Stimulated activated CD8-positive, alpha-beta memory T cell treated with anti-CD3 and anti-CD28 coated beads, Interleukin-12 subunit alpha, Interleukin-12 subunit beta, amount 100 ng/mL, for 24 hours (primary cell): ENCODE results near the gene GRAMD2A.

Experiments
- DNase-seq: peaks from one replicate; pipeline ENCODE4 v3.0.0-alpha.2; 2020; ENCODE audit errors: extremely low read depth

The GRAMD2A gene

GRCh38 chr15:72197460-72198355, at the start of gene GRAMD2A:
TSS of gene GRAMD2A (minus strand) at chr15:72197787.
- no peak for DNase-seq

GRCh38 chr15:72242775-72243370, 45.3 kb upstream of the GRAMD2A start:
- no peak for DNase-seq

DNA sequence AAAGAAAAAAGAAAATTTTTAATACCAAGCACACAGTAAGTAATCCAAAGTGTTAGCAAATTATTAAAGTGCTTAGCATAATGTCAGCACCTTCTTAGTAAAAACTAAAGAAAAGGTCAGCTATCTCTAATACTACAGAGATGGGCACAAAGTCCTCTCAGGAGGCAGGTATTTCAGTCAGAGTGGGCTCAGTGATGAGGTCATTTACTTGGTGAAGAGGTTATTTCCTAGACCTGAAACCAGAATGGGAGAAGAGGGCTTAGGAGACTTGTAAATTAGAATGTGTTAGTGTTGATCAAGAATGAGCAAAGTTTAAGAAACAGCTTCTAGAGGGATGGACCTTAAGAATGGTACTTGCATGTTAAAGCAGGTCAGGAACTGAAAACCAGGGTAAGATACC, 42.1 kb upstream of the GRAMD2A start:
- no peak for DNase-seq

- no peak for DNase-seq
Observed at GRCh38 chr15:72238586-72238985, 41.0 kb upstream of the GRAMD2A start.

DNA sequence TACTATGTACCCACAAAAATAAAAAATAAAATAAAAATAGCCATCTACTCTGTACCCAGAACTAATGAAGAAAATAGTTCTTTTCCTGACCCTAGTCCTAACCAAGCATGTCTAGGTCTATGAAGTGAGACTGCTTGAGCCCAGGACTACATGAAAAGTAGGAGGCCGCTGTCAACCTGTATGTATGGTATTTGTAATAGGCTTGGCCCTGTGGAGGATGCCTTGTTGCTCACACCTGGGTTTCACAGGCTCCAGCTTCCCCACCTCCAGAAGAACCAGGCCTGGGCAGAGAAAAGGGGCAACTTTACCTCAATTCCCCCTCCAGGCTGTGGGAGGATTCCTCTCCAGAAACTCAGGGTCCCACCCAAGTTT, 40.3 kb upstream of the GRAMD2A start:
- DNase-seq, result no peak

GRCh38 chr15:72237029-72237852, 39.7 kb upstream of the GRAMD2A start:
- peak; percentile 50 for DNase-seq

DNA sequence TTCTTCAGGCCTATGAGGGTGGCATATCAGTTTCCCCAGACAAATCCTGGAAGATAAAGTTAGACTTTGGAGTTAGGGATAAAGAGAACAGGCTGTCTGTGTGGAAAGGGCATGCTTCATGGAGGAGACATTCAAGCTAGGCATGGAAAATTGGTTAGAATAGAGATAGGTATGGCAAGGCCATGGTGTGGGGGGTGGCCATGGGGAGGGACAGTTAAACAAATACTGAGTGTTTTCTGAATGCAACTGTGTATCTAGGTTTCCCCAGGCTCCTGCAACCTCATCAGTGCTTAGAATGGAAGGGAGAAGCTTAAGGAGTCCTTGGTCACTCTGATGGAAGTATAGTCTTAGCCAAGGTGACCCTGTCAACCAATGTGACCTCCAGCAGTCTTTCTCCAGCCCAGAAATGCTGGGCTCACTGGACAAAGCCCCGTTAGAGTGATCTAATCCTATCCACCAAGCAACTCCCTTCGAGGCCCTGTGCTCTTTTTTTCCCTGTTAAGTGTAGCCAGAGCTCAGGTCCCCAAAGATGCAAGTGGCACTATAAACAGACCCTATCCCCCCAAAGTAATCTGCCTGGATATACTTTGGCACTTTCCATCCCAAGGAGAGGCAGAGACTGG, 38.9 kb upstream of the GRAMD2A start:
- DNase-seq, result no peak

DNA sequence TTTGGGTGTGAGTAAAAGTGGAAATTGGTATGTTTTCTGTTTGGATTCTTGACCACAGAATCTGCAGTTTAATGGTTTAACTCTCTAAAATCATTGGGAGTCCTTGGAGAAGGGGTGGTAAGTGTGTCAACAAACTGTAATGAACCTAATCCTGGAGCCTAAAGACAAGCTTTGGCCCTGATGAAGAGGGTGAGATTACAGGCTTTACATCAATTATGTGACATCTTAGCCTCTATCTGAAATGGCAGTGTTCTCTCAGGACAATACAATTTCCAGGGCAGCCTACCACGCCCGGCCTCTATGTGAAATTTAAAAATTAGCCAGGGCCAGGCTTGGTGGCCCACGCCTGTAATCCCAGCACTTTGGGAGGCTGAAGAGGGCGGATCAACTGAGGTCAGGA, 37.7 kb upstream of the GRAMD2A start:
- DNase-seq, result no peak

DNA sequence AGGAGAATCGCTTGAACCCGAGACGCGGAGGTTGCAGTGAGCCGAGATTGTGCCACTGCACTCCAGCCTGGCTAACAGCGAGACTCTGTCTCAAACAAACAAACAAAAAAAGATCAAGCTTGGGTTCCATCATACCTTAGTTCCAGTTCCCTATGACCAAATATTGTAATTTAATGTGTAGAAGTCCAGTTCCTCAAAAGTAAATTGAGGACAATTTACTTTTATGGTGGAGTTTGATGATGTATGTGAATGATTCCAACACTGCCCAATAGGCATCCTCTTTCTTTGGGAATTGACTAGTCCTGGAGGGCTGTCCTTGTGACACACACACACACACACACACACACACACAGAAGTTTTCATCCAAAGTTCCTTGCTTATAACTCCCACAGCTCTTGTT, 36.2 kb upstream of the GRAMD2A start:
- no peak for DNase-seq

DNA sequence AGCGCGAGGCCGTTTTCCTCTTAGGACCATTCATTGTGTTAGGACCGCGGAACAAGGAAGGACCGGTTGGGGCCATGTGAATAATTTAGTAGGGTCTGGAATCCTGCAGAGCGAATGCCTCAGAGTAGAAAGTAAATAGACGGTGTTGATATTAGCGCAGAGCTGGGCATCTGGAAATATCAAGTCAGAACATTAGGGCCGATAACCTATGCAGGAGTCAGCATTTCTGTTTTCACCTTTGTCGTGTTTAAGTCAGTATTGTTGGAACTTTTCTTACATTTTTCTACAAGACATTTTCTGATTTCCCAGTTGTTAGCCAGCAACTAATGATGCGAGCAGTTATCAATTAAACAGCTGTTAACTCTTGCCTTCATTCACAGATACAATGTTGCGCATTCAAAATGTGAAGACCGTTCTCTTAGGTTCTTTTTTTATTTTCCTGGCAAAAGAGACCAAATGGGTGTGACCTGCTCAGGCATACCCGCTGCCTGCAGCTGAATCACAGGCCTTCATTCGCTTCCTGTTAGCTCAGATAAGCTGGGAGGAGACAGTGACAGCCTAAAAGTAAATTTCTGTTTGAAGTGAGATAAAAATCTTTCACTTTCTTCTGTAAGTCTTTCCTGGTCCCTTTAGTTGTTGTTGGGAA, 34.4 kb upstream of the GRAMD2A start:
- DNase-seq, result peak; percentile 19

- peak; percentile 90 for DNase-seq
Observed at GRCh38 chr15:72231066-72231832, 33.7 kb upstream of the GRAMD2A start, which contains the start of gene PKM. TSS of gene PKM (minus strand) at chr15:72231190. CDS start at chr15:72219097, 12,093 bp downstream.

DNA sequence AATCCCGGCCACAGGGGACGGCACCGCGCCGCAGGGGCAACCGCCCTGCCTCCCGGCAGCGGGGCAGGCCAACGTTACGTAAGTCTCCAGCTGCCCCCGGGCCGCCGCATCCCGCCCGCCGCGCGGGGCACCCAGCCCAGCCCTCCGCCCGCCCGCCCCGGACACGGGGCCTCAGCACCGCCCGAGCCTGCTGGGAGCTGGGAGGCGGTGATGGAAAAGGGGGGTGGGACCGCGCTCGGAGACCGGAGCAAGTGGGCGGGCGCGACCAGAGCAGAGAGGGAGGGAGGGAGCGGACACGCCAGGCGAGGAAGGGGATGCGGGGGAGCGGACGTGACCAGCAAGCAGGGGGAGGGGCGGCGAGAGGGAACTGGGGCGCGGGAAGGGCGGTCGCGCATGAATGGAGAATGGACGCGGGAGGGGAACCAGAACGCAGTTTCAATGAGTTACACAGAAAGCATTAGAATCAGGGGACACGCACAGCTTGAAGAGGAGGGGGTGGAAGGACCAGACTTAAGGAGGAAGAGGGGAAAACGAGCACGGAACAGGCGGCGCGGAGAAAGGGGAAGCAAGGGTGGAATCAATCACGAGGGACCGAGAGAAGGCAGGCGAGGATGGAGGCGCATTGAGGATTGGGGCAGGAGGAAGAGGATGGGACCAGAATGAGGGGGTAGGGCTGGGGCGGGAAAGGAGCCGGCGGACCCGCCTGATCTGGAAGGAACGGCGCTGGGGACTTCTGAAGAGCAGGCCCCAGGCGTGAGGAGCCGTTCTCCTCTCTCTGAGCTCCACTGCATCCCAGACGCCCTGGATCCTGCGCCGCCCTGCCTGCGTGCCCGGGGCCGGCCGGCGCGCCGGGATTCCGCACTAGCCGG, 32.8 kb upstream of the GRAMD2A start:
- DNase-seq, result peak; percentile 77

GRCh38 chr15:72229947-72230196, 32.3 kb upstream of the GRAMD2A start:
- no peak for DNase-seq

DNA sequence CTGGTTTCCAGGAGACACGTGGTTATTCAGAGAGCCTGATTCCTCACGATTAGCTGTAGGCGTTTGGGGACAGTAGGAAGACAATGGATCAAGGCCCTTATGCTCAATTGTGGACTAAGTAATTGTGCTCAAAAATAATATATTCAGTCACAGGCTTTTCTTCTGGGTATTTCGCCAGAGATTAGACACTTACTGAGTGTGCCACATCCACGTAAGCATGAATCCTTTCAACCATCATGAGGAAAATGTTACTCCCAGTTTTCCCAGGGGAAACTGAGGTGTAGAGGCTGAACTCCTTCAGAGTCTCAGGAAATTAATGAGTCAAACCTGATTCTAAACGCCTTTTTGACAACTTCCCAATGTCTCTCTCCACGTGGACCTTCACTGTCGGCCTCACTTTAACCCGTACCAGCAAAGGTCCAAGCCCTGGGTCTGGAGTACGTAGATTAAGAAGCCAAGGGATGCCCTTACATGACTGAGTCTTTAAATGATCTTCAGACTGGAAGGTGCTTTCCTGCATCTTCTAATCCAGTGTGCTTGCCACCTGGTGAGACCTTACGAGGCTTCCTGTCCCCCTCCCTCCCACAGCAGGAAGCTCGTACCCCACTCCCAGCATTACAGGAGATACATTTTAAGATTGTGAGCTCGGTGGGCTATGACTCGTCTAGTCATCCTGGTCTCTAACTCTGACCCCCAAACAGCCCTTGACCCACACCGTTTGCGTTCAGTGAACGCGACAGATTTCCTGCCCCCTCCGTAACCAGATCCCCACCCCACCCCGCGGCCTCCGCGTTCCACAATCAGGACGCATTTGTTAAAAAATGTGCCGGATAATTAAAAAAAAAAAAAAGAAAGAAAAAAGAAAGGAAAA, 31.7 kb upstream of the GRAMD2A start:
- DNase-seq, result no peak

DNA sequence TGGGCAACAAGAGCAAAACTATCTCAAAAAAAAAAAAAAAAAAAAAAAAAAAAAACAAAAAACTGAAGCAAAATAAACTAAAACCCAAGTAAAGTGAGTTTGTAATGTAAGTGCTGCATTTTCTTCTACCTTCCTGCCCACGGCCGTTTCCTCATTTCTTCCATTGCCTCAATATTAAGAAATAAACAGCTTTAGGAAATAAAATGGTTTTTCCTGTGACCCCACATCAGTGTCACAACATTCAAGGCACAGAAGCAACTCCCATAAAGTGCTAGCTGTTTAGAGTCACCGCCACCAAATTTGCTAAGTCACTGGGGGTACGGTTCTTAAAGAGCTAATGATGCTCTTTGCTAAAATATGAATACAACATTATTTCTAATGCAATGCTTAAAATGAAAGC, 30.1 kb upstream of the GRAMD2A start:
- DNase-seq, result no peak

GRCh38 chr15:72227192-72227586, 29.6 kb upstream of the GRAMD2A start:
- DNase-seq, result no peak

DNA sequence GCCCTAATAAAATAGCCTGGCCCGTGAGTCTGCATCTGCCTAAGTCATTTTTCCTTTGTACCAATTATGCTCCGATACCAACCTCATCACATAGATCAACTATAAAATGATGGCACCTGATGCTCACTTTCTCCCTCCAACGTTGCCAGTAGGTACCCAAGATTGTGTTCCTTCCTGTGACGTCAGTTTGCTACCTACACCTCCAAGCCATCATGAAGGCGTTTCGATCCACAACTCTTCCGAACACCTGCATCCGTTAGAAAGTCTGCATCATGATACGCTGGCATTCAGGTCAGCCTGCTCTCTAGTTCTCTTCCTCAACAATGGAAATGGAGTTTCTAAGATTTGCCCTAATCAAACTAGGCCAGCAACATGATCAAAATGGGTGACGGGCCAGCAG, 25.7 kb upstream of the GRAMD2A start:
- no peak for DNase-seq

GRCh38 chr15:72222393-72222792, 24.8 kb upstream of the GRAMD2A start:
- no peak for DNase-seq

GRCh38 chr15:72220687-72221086, 23.1 kb upstream of the GRAMD2A start:
- no peak for DNase-seq
